ENCODE results near the gene CUL5.

Gene CUL5

GRCh38 chr11:108084811-108085210 is 76.1 kb downstream of the CUL5 start:
- no peak overlapping the region for H3K4me3 ChIP-seq (ENCODE audit: low read depth, low read length)
- DNase-seq (ENCODE audit: low read depth) = no peak
- TF ChIP-seq CTCF (conservative IDR thresholded peaks at IDR 0.05; ENCODE audit: low read depth, low read length) = no peak

GRCh38 chr11:108085672-108086071 is 77.0 kb downstream of the CUL5 start:
- no peak for TF ChIP-seq CTCF (conservative IDR thresholded peaks at IDR 0.05; ENCODE audit: low read depth, low read length)
- H3K4me3 ChIP-seq (ENCODE audit: low read depth, low read length) = no peak overlapping the region
- DNase-seq (ENCODE audit: low read depth) = no peak

- no peak for DNase-seq (ENCODE audit: low read depth)
- no peak for TF ChIP-seq CTCF (conservative IDR thresholded peaks at IDR 0.05; ENCODE audit: low read depth, low read length)
- no peak overlapping the region for H3K4me3 ChIP-seq (ENCODE audit: low read depth, low read length)
Observed at GRCh38 chr11:108092134-108092533, 83.4 kb downstream of the CUL5 start.

- no peak for TF ChIP-seq CTCF (conservative IDR thresholded peaks at IDR 0.05; ENCODE audit: low read depth, low read length)
- H3K4me3 ChIP-seq (ENCODE audit: low read depth, low read length) = no peak overlapping the region
- peak; percentile 72 for DNase-seq (ENCODE audit: low read depth)
Observed at GRCh38 chr11:108093128-108093904, 84.6 kb downstream of the CUL5 start.

GRCh38 chr11:108097179-108097578 is 88.5 kb downstream of the CUL5 start:
- DNase-seq (ENCODE audit: low read depth) = no peak
- TF ChIP-seq CTCF (conservative IDR thresholded peaks at IDR 0.05; ENCODE audit: low read depth, low read length) = no peak
- H3K4me3 ChIP-seq (ENCODE audit: low read depth, low read length) = no peak overlapping the region

- H3K4me3 ChIP-seq (ENCODE audit: low read depth, low read length) = no peak overlapping the region
- no peak for TF ChIP-seq CTCF (conservative IDR thresholded peaks at IDR 0.05; ENCODE audit: low read depth, low read length)
- DNase-seq (ENCODE audit: low read depth) = no peak
Observed at GRCh38 chr11:108101090-108101775, 92.5 kb downstream of the CUL5 start.

Measured in choroid plexus epithelial cell (primary cell).